ENCODE measurements around the gene QKI. TPM values are rescaled to one million over a fixed set of nuclear protein-coding genes. Genes with fewer than 3 reads are reported as not detected.
"Not testable (repeated sequence)": the region's sequence is repeated elsewhere in the genome, so short reads cannot be mapped to it uniquely, and the experiment has no call there.

QKI gene
- total RNA-seq, 1 experiment from 2014 or later, result 0.04 TPM

DNA sequence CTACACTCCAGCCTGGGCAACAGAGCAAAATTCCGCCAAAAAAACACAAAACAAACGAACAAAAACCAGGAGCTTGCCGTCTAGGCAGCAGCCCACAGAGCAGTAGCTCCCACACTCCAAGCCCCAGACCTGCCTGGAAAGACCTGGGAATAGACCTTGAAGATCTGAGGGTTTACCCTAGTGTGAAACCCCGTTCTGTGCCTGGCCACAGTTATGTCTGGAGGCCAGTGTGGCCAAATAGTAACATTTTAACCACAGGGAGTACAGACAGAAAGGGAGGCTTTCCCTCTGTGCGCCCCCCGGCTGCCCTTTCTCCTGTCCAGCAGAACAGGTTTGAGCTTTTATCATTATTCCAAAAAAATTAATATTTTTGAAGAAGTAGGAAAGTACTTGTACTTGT is 172.4 kb downstream of the QKI start:
- Histone ChIP-seq H3K9me3 (ENCODE audit: low read length) (peaks cover 3% of the 10 kb centered on the region), H3K9ac (ENCODE audit: low read length) (no peak overlapping the region), H2AFZ (ENCODE audit: low read length) (no peak overlapping the region), H3K9me2 (replicated peaks; ENCODE audit: insufficient read depth, low read length) (no peaks in the 10 kb centered on the region), H3K27ac (ENCODE audit: low read length) (no peak overlapping the region), H3K4me3 (ENCODE audit: low read length) (no peak overlapping the region), H3K4me1 (ENCODE audit: low read length) (no peaks in the 10 kb centered on the region), H3K4me2 (ENCODE audit: low read depth, low read length, poor library complexity, severe bottlenecking) (no peak overlapping the region), H3K36me3 (ENCODE audit: insufficient read depth, low read length) (no peaks in the 10 kb centered on the region), H3K27me3 (ENCODE audit: low read length) (no peaks in the 10 kb centered on the region), H4K20me1 (ENCODE audit: insufficient read depth, low read depth, low read length) (no peaks in the 10 kb centered on the region), H3K79me2 (ENCODE audit: low read length) (no peaks in the 10 kb centered on the region)
- DNase-seq, result no peak

DNA sequence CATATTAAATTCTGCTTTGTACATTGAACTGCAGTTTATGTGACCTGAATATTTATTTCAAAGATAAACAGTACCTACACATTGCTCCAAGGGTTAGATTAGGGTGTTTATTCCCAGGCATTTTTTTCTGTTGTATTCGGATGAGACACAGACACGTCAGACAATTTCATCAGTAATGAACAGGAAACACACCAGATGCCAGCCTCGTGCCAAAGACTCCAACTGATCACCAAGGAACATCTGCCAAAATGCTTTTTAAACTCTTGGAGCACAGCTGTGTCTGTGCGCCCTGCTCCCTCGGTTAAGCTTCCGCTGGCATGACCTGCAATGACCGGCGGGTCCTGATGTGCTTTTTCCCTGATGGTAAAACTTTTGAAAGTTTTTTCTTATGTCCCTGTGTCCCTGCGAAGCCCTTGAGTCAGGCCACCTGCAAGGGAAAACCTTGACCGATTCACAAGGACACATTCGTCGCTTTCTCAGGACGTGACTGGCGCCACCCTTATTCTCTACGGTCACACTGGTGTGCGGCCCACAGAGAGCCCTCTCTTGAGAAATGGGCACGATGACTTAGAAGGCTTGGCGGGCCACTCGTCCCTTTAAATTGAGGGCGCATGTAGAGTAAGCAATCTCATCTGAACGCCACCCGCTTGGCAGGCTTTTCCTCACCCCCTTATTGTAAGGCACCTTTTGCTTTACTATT is 173.9 kb downstream of the QKI start:
- no peak overlapping the region for H3K4me3 ChIP-seq (ENCODE audit: low read length)
- no peaks in the 10 kb centered on the region for H3K9me2 ChIP-seq (replicated peaks; ENCODE audit: insufficient read depth, low read length)
- H2AFZ ChIP-seq (ENCODE audit: low read length), result no peak overlapping the region
- no peaks in the 10 kb centered on the region for H4K20me1 ChIP-seq (ENCODE audit: insufficient read depth, low read depth, low read length)
- H3K36me3 ChIP-seq (ENCODE audit: insufficient read depth, low read length), result no peaks in the 10 kb centered on the region
- DNase-seq, result no peak
- no peaks in the 10 kb centered on the region for H3K27me3 ChIP-seq (ENCODE audit: low read length)
- H3K4me1 ChIP-seq (ENCODE audit: low read length), result no peaks in the 10 kb centered on the region
- H3K27ac ChIP-seq (ENCODE audit: low read length), result no peak overlapping the region
- H3K9ac ChIP-seq (ENCODE audit: low read length), result no peak overlapping the region
- no peak overlapping the region for H3K4me2 ChIP-seq (ENCODE audit: low read depth, low read length, poor library complexity, severe bottlenecking)
- peaks cover 12% of the 10 kb centered on the region for H3K9me3 ChIP-seq (ENCODE audit: low read length)
- H3K79me2 ChIP-seq (ENCODE audit: low read length), result no peaks in the 10 kb centered on the region

DNA sequence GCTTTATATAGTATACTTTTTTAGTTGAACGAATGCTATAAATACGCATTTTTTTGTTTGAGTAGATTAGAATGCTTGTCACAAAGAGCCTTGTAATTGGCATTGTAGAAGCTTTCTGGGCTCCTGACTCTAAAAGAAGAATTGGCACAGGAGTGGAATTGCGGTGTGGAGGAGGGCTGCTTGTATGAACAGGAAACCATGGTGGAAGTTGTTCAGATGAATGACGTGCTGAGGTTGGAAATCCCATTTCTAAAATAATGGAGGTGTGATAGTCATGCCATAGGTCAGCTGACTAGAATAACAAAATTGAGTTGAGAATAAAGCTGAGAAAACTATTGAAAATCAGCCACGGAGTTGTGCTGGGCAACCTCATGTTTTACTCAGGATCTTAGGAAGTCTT is 174.9 kb downstream of the QKI start:
- H4K20me1 ChIP-seq (ENCODE audit: insufficient read depth, low read depth, low read length), result no peaks in the 10 kb centered on the region
- H3K27ac ChIP-seq (ENCODE audit: low read length), result no peak overlapping the region
- H3K79me2 ChIP-seq (ENCODE audit: low read length), result no peaks in the 10 kb centered on the region
- no peak overlapping the region for H2AFZ ChIP-seq (ENCODE audit: low read length)
- peaks cover 13% of the 10 kb centered on the region for H3K9me3 ChIP-seq (ENCODE audit: low read length)
- no peaks in the 10 kb centered on the region for H3K4me1 ChIP-seq (ENCODE audit: low read length)
- H3K9ac ChIP-seq (ENCODE audit: low read length), result no peak overlapping the region
- H3K4me3 ChIP-seq (ENCODE audit: low read length), result no peak overlapping the region
- no peaks in the 10 kb centered on the region for H3K9me2 ChIP-seq (replicated peaks; ENCODE audit: insufficient read depth, low read length)
- no peak for DNase-seq
- no peaks in the 10 kb centered on the region for H3K36me3 ChIP-seq (ENCODE audit: insufficient read depth, low read length)
- H3K4me2 ChIP-seq (ENCODE audit: low read depth, low read length, poor library complexity, severe bottlenecking), result no peak overlapping the region
- H3K27me3 ChIP-seq (ENCODE audit: low read length), result no peaks in the 10 kb centered on the region

DNA sequence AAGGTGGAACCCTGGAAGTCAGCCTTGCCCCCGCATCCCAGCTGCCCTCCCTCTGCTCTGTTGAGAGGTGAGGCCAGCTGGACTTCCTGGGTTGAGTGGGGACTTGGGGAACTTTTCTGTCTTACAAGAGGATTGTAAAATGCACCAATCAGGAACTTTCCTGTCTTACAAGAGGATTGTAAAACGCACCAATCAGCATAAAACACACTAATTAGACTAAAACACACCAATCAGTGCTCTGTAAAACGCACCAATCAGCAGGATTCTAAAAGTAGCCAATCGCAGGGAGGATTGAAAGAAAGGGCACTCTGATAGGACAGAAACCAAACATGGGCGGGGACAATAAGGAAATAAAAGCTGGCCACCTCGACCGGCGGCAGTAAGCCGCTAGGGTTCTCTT is 175.6 kb downstream of the QKI start:
- H2AFZ ChIP-seq (ENCODE audit: low read length); H3K79me2 ChIP-seq (ENCODE audit: low read length); H3K27me3 ChIP-seq (ENCODE audit: low read length); H3K4me2 ChIP-seq (ENCODE audit: low read depth, low read length, poor library complexity, severe bottlenecking); H3K4me3 ChIP-seq (ENCODE audit: low read length); DNase-seq; H3K36me3 ChIP-seq (ENCODE audit: insufficient read depth, low read length); H3K27ac ChIP-seq (ENCODE audit: low read length); H3K9me2 ChIP-seq (replicated peaks; ENCODE audit: insufficient read depth, low read length); H3K4me1 ChIP-seq (ENCODE audit: low read length); H4K20me1 ChIP-seq (ENCODE audit: insufficient read depth, low read depth, low read length); H3K9ac ChIP-seq (ENCODE audit: low read length): not testable (repeated sequence)
- H3K9me3 ChIP-seq (ENCODE audit: low read length), result peaks cover 17% of the 10 kb centered on the region

DNA sequence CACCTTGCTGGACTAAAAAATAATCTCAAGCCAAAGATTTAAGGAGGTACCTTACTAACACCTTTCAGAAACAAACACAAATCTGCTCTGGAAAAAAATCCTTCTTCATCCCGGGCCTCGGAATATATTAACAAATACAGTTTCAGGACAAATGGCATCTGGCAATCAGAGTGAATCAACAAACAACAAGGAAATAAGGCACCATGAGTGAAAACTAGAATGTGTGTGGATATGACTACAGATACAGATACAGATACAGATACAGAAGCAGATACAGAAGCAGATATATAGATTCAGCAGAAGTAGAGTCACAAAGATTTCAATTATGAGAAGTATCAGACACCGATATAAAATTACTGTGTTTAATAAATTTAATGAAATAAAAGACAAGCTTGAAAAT is 178.4 kb downstream of the QKI start:
- Histone ChIP-seq H3K4me2 (ENCODE audit: low read depth, low read length, poor library complexity, severe bottlenecking) (no peak overlapping the region), H3K4me1 (ENCODE audit: low read length) (no peaks in the 10 kb centered on the region), H3K79me2 (ENCODE audit: low read length) (no peaks in the 10 kb centered on the region), H3K4me3 (ENCODE audit: low read length) (no peak overlapping the region), H3K27me3 (ENCODE audit: low read length) (no peaks in the 10 kb centered on the region), H3K9ac (ENCODE audit: low read length) (no peak overlapping the region), H2AFZ (ENCODE audit: low read length) (no peak overlapping the region), H3K9me2 (replicated peaks; ENCODE audit: insufficient read depth, low read length) (no peaks in the 10 kb centered on the region), H4K20me1 (ENCODE audit: insufficient read depth, low read depth, low read length) (no peaks in the 10 kb centered on the region), H3K9me3 (ENCODE audit: low read length) (peaks cover 18% of the 10 kb centered on the region), H3K36me3 (ENCODE audit: insufficient read depth, low read length) (no peaks in the 10 kb centered on the region), H3K27ac (ENCODE audit: low read length) (no peak overlapping the region)
- no peak for DNase-seq

DNA sequence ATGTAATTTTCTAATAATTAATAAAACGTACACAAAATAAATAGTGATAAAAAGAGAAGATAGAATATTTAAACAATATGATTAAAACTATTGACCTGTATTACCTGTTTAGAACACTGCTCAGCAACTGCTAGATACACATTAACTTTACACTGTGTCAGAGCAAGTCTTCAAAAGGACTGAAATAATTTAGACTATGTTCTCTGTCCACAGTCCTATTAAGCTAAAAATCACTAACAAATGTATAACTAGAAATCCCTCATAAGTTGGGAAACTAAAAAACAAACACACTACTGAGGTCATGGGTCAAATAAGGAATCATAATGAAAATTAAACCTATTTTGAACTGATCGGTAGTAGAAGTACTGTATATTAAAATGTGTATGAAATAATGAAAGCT is 181.7 kb downstream of the QKI start:
- Histone ChIP-seq H4K20me1 (ENCODE audit: insufficient read depth, low read depth, low read length) (no peaks in the 10 kb centered on the region), H3K4me1 (ENCODE audit: low read length) (no peaks in the 10 kb centered on the region)
- no peak for DNase-seq

DNA sequence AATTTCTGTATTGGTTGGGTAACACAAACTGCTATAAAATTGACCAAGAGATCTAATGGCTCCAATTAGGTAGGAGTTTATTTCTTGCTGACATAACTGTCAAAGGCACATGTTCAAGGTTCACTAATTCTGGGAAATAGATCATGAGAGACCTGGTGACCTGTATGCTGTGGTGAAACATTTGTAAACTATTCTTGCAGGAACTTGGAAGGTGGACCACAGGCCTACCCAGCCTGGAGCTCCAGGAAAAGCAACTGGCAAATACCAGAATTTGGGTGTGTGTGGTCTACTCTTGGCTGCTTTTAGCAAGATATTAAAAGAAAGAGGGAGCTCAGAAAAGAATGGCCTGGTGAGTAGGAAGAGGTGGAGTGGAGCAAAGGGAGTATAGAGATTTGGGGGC is 184.6 kb downstream of the QKI start:
- Histone ChIP-seq H3K4me3 (ENCODE audit: low read length) (no peak overlapping the region), H3K9me3 (ENCODE audit: low read length) (peaks cover 20% of the 10 kb centered on the region), H3K4me1 (ENCODE audit: low read length) (no peaks in the 10 kb centered on the region), H3K27me3 (ENCODE audit: low read length) (no peaks in the 10 kb centered on the region), H3K4me2 (ENCODE audit: low read depth, low read length, poor library complexity, severe bottlenecking) (no peak overlapping the region), H3K27ac (ENCODE audit: low read length) (no peak overlapping the region), H3K9ac (ENCODE audit: low read length) (no peak overlapping the region), H3K36me3 (ENCODE audit: insufficient read depth, low read length) (no peaks in the 10 kb centered on the region), H2AFZ (ENCODE audit: low read length) (no peak overlapping the region), H3K9me2 (replicated peaks; ENCODE audit: insufficient read depth, low read length) (no peaks in the 10 kb centered on the region), H4K20me1 (ENCODE audit: insufficient read depth, low read depth, low read length) (no peaks in the 10 kb centered on the region), H3K79me2 (ENCODE audit: low read length) (no peaks in the 10 kb centered on the region)
- no peak for DNase-seq

More for the DNA sequence above, 181.7 kb downstream of the QKI start:
- Histone ChIP-seq H3K9me2 (replicated peaks; ENCODE audit: insufficient read depth, low read length) (no peaks in the 10 kb centered on the region), H3K27me3 (ENCODE audit: low read length) (no peaks in the 10 kb centered on the region), H3K4me2 (ENCODE audit: low read depth, low read length, poor library complexity, severe bottlenecking) (no peak overlapping the region), H3K9ac (ENCODE audit: low read length) (no peak overlapping the region), H3K9me3 (ENCODE audit: low read length) (peaks cover 33% of the 10 kb centered on the region), H3K27ac (ENCODE audit: low read length) (no peak overlapping the region), H2AFZ (ENCODE audit: low read length) (no peak overlapping the region), H3K79me2 (ENCODE audit: low read length) (no peaks in the 10 kb centered on the region), H3K36me3 (ENCODE audit: insufficient read depth, low read length) (no peaks in the 10 kb centered on the region), H3K4me3 (ENCODE audit: low read length) (no peak overlapping the region)

DNA sequence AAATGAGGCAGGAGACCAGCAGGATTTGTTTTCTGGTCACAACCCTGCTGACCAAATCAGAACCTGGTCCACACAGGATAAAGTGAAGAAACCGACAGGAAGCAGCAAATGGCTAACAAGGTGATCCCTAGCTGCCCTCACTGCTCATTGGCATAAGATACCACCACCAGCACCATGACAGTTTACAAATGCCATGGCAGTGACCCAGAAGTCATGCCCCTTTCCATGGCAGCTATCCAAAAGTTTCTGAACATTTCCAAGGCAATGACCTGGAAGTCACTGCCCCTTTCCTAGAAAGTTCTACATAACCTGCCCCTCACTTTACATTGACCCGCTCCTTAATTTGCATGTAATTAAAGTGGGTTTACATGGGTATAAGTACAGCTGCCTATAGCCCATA is 185.2 kb downstream of the QKI start:
- H3K9me2 ChIP-seq (replicated peaks; ENCODE audit: insufficient read depth, low read length), result no peaks in the 10 kb centered on the region
- no peaks in the 10 kb centered on the region for H3K79me2 ChIP-seq (ENCODE audit: low read length)
- DNase-seq, result no peak
- no peaks in the 10 kb centered on the region for H4K20me1 ChIP-seq (ENCODE audit: insufficient read depth, low read depth, low read length)
- no peaks in the 10 kb centered on the region for H3K27me3 ChIP-seq (ENCODE audit: low read length)
- peaks cover 20% of the 10 kb centered on the region for H3K9me3 ChIP-seq (ENCODE audit: low read length)
- H3K36me3 ChIP-seq (ENCODE audit: insufficient read depth, low read length), result no peaks in the 10 kb centered on the region
- no peaks in the 10 kb centered on the region for H3K4me1 ChIP-seq (ENCODE audit: low read length)
- H2AFZ ChIP-seq (ENCODE audit: low read length), result no peak overlapping the region
- no peak overlapping the region for H3K9ac ChIP-seq (ENCODE audit: low read length)
- H3K4me2 ChIP-seq (ENCODE audit: low read depth, low read length, poor library complexity, severe bottlenecking), result no peak overlapping the region
- H3K27ac ChIP-seq (ENCODE audit: low read length), result no peak overlapping the region
- H3K4me3 ChIP-seq (ENCODE audit: low read length), result no peak overlapping the region
